Choroid plexus epithelial cell (primary cell): ENCODE data around the gene TESK2.

Experiments
- DNase-seq: peaks from one replicate; pipeline ENCODE4 v3.0.0-alpha.2; 2010; ENCODE audit warnings: low read depth
- H3K4me3 ChIP-seq: 2 replicates; pipeline ENCODE4 v1.5.1; 2011; ENCODE audit warnings: low read depth, mild to moderate bottlenecking, control low read depth, low read length, moderate library complexity
- TF ChIP-seq, protein P1 (sequence below): conservative IDR thresholded peaks from 2 replicates; pipeline ENCODE4 v1.5.1; 2011; ENCODE audit warnings: low read depth, mild to moderate bottlenecking, control low read depth, inconsistent platforms, low read length, moderate library complexity

TESK2 gene

GRCh38 chr1:45456531-45456930, 34.4 kb downstream of the TESK2 start:
- peak; percentile 3 for DNase-seq
- H3K4me3 ChIP-seq, result no peak overlapping the region
- TF ChIP-seq, protein P1, sequence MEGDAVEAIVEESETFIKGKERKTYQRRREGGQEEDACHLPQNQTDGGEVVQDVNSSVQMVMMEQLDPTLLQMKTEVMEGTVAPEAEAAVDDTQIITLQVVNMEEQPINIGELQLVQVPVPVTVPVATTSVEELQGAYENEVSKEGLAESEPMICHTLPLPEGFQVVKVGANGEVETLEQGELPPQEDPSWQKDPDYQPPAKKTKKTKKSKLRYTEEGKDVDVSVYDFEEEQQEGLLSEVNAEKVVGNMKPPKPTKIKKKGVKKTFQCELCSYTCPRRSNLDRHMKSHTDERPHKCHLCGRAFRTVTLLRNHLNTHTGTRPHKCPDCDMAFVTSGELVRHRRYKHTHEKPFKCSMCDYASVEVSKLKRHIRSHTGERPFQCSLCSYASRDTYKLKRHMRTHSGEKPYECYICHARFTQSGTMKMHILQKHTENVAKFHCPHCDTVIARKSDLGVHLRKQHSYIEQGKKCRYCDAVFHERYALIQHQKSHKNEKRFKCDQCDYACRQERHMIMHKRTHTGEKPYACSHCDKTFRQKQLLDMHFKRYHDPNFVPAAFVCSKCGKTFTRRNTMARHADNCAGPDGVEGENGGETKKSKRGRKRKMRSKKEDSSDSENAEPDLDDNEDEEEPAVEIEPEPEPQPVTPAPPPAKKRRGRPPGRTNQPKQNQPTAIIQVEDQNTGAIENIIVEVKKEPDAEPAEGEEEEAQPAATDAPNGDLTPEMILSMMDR, result no peak

GRCh38 chr1:45455162-45455561, 35.8 kb downstream of the TESK2 start:
- TF ChIP-seq, protein P1, result no peak
- peak; percentile 26 for DNase-seq
- no peak overlapping the region for H3K4me3 ChIP-seq

GRCh38 chr1:45454464-45454863, 36.5 kb downstream of the TESK2 start:
- no peak for DNase-seq
- TF ChIP-seq, protein P1, result no peak
- H3K4me3 ChIP-seq, result no peak overlapping the region

DNA sequence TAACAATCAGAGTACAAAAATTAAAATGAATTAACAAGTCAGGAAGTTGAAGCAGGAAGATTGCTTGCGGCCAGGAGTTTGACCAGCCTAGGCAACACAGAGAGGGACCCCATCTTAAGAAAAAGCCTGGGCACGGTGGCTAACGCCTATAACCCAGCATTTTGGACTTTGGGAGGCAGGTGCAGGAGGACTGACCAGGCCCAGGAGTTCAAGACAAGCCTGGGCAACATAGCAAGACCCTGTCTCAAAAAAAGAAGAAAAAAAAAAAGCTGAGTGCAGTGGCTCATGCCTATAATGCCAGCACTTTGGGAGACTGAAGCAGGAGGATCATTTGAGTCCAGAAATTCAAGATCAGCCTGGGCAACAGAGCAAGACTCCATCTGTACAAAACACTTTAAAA, 38.5 kb downstream of the TESK2 start:
- TF ChIP-seq, protein P1, result no peak
- DNase-seq, result no peak

DNA sequence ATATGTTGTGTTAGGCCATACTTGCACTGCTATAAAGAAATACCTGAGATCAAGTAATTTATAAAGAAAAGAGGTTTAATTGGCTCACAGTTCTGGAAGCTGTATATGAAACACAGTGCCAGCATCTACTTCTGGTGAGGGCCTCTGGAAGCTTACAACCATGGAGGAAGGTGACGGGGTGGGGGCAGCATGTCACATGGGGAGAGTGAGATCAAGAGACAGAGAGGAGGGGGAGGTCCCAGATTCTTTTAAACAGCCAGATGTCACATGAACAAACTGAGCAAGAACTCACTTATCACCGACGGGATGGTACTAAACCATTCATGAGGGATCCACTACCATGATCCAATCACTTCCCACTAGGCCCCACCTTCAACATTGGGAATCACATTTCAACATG, 42.6 kb downstream of the TESK2 start:
- H3K4me3 ChIP-seq, result no peak overlapping the region
- DNase-seq, result no peak
- TF ChIP-seq, protein P1, result no peak

More for the DNA sequence above, 38.5 kb downstream of the TESK2 start:
- H3K4me3 ChIP-seq, result no peak overlapping the region

- TF ChIP-seq, protein P1, result no peak
- H3K4me3 ChIP-seq, result no peak overlapping the region
- no peak for DNase-seq
Measured at GRCh38 chr1:45446950-45447672, 43.9 kb downstream of the TESK2 start.

- TF ChIP-seq, protein P1, result no peak
- no peak for DNase-seq
- no peak overlapping the region for H3K4me3 ChIP-seq
Measured at GRCh38 chr1:45446530-45446929, 44.4 kb downstream of the TESK2 start.
